ENCODE results near the gene TMEM156.

The TMEM156 gene

DNA sequence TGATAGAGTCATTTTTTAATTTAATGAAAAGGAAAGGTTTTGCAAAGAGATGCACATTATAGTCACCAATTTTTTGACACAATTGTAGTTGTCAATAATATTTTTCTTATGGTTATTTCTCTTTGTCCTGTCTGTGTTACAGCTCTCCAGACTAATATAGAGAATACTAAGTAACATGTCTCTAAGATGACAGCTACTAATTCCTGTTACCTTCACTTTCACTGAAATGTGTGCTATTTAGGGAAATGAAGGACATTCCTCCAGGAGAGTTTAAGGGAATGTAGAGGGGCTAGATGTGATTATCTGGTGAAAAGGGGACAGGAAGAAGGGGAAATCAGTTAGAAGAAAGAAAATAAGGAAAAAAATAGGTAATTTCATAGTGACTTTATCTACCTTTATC, 31.2 kb upstream of the TMEM156 start:
- no peak for DNase-seq (ENCODE audit: extremely low read depth, low read depth)
- TF ChIP-seq, protein P1, sequence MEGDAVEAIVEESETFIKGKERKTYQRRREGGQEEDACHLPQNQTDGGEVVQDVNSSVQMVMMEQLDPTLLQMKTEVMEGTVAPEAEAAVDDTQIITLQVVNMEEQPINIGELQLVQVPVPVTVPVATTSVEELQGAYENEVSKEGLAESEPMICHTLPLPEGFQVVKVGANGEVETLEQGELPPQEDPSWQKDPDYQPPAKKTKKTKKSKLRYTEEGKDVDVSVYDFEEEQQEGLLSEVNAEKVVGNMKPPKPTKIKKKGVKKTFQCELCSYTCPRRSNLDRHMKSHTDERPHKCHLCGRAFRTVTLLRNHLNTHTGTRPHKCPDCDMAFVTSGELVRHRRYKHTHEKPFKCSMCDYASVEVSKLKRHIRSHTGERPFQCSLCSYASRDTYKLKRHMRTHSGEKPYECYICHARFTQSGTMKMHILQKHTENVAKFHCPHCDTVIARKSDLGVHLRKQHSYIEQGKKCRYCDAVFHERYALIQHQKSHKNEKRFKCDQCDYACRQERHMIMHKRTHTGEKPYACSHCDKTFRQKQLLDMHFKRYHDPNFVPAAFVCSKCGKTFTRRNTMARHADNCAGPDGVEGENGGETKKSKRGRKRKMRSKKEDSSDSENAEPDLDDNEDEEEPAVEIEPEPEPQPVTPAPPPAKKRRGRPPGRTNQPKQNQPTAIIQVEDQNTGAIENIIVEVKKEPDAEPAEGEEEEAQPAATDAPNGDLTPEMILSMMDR (IDR thresholded peaks at IDR 0.05; ENCODE audit: low read depth, low read length, missing control alignments): no peak
- no peak overlapping the region for H3K4me3 ChIP-seq (replicated peaks; ENCODE audit: low read depth, low read length)

GRCh38 chr4:39062770-39063097, 30.5 kb upstream of the TMEM156 start:
- no peak for DNase-seq (ENCODE audit: extremely low read depth, low read depth)
- no peak overlapping the region for H3K4me3 ChIP-seq (replicated peaks; ENCODE audit: low read depth, low read length)
- TF ChIP-seq, protein P1 (IDR thresholded peaks at IDR 0.05; ENCODE audit: low read depth, low read length, missing control alignments): no peak

DNA sequence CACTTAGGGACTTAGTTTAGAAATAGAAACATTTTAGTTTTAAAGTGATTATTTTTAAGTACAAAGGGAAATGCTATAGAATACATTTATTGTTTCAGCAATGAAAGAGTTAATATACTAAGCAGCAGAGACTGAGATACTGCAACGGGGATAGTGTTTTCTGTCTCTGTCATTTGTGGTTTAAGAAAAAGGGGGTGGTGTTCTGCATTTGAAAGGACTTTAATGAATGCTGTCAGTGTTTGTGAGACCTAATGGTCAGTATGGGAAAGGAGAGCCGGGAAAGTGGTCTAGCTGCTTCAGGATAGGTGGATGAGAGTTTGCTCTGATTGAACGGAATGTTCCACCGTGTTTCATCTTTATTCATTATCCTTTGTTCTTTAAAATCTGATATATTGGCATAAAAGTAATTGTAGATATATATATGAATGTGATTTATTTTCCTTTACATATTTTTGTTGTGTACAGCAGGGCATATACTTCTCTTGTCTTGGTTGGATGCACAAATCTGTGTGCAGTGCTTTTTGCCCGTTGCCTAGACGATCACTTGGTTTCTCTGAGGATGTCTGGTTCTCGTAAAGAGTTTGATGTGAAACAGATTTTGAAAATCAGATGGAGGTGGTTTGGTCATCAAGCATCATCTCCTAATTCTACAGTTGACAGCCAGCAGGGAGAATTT, 30.0 kb upstream of the TMEM156 start, which contains the start of gene KLHL5:
Gene KLHL5, plus strand, starts transcription at position 139 of the 676 bp plus-strand sequence. Its CDS starts 421 bp downstream, at position 560.
- DNase-seq (ENCODE audit: extremely low read depth, low read depth): no peak
- H3K4me3 ChIP-seq (replicated peaks; ENCODE audit: low read depth, low read length): no peak within 1 kb of the TSS
- TF ChIP-seq, protein P1 (IDR thresholded peaks at IDR 0.05; ENCODE audit: low read depth, low read length, missing control alignments): no peak

- no peak overlapping the region for H3K4me3 ChIP-seq (replicated peaks; ENCODE audit: low read depth, low read length)
- TF ChIP-seq, protein P1 (IDR thresholded peaks at IDR 0.05; ENCODE audit: low read depth, low read length, missing control alignments): no peak
- DNase-seq (ENCODE audit: extremely low read depth, low read depth): no peak
These were observed 29.2 kb upstream of the TMEM156 start for GRCh38 chr4:39061457-39061856.

- DNase-seq (ENCODE audit: extremely low read depth, low read depth): no peak
- TF ChIP-seq, protein P1 (IDR thresholded peaks at IDR 0.05; ENCODE audit: low read depth, low read length, missing control alignments): no peak
- H3K4me3 ChIP-seq (replicated peaks; ENCODE audit: low read depth, low read length): no peak overlapping the region
These were observed 23.8 kb upstream of the TMEM156 start for GRCh38 chr4:39056023-39056422.

- no peak overlapping the region for H3K4me3 ChIP-seq (replicated peaks; ENCODE audit: low read depth, low read length)
- TF ChIP-seq, protein P1 (IDR thresholded peaks at IDR 0.05; ENCODE audit: low read depth, low read length, missing control alignments): no peak
- DNase-seq (ENCODE audit: extremely low read depth, low read depth): no peak
These were observed 22.3 kb upstream of the TMEM156 start for GRCh38 chr4:39054497-39054896.

GRCh38 chr4:39053983-39054382, 21.8 kb upstream of the TMEM156 start:
- DNase-seq (ENCODE audit: extremely low read depth, low read depth): no peak
- TF ChIP-seq, protein P1 (IDR thresholded peaks at IDR 0.05; ENCODE audit: low read depth, low read length, missing control alignments): no peak
- no peak overlapping the region for H3K4me3 ChIP-seq (replicated peaks; ENCODE audit: low read depth, low read length)
